ENCODE results near the gene RCAN3. TPM values are rescaled to one million over a fixed set of nuclear protein-coding genes. Genes with fewer than 3 reads are reported as not detected.
"Not testable (repeated sequence)": the region's sequence is repeated elsewhere in the genome, so short reads cannot be mapped to it uniquely, and the experiment has no call there.

RCAN3 gene
- total RNA-seq, 1 experiment from 2014 or later = 10.2 TPM

DNA sequence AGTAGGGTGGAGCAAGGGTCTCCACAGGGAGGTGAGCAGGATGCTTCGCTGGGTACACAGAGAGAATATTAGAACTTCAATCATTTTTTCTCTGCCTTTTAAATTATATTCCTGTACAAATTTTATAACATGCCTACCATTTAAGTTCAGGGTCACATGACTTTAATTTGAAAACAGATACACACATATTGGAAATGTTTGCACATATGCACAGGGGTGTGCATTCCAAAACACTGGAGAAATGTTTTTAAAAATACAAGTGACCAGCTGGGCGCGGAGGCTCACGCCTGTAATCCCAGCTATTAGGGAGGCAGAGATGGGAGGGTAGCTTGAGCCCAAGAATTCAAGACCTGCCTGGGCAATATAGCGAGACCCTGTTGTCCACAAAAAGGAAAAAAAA is 47.4 kb upstream of the RCAN3 start:
- Mint-ChIP-seq H3K27ac (ENCODE audit: unreplicated experiment) (no peak overlapping the region), H3K36me3 (ENCODE audit: insufficient read depth, unreplicated experiment) (peaks cover 5% of the 10 kb centered on the region), H3K27me3 (ENCODE audit: insufficient read depth, unreplicated experiment) (no peaks in the 10 kb centered on the region), H3K4me3 (ENCODE audit: unreplicated experiment) (no peak overlapping the region), H3K9me3 (ENCODE audit: unreplicated experiment) (no peaks in the 10 kb centered on the region), H3K4me1 (ENCODE audit: low read depth, unreplicated experiment) (no peaks in the 10 kb centered on the region)
- CTCF ChIA-PET = interaction anchor here (0.7 kb wide), 1 partner anchor 71 kb away, joined by 3 read pairs; no protein-coding TSS in a partner anchor
- H3K4me3 ChIP-seq (ENCODE audit: low read depth, low read length) = no peak overlapping the region
- no peaks in the 10 kb centered on the region for H3K27me3 ChIP-seq (replicated peaks; ENCODE audit: control insufficient read depth, insufficient read depth, low read length)
- TF ChIP-seq, protein P1, sequence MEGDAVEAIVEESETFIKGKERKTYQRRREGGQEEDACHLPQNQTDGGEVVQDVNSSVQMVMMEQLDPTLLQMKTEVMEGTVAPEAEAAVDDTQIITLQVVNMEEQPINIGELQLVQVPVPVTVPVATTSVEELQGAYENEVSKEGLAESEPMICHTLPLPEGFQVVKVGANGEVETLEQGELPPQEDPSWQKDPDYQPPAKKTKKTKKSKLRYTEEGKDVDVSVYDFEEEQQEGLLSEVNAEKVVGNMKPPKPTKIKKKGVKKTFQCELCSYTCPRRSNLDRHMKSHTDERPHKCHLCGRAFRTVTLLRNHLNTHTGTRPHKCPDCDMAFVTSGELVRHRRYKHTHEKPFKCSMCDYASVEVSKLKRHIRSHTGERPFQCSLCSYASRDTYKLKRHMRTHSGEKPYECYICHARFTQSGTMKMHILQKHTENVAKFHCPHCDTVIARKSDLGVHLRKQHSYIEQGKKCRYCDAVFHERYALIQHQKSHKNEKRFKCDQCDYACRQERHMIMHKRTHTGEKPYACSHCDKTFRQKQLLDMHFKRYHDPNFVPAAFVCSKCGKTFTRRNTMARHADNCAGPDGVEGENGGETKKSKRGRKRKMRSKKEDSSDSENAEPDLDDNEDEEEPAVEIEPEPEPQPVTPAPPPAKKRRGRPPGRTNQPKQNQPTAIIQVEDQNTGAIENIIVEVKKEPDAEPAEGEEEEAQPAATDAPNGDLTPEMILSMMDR (IDR thresholded peaks at IDR 0.05; ENCODE audit: insufficient read depth in 1 of 2, low read depth in 1 of 2, low read length in 1 of 2, severe bottlenecking in 1 of 2, unreplicated experiment in 1 of 2) = no peak
- no peaks in the 10 kb centered on the region for H3K4me1 ChIP-seq
- BruUV-seq (replicated peaks) = no TSS peak
- H3K9me3 ChIP-seq = no peaks in the 10 kb centered on the region
- DNase-seq = no peak
- POLR2A ChIA-PET = no interaction called here
- H3K36me3 ChIP-seq (ENCODE audit: control insufficient read depth, insufficient read depth, low read length) = no peaks in the 10 kb centered on the region
- intact Hi-C loops (cut with micrococcal nuclease; ENCODE audit: unreplicated experiment) = no loop called here

DNA sequence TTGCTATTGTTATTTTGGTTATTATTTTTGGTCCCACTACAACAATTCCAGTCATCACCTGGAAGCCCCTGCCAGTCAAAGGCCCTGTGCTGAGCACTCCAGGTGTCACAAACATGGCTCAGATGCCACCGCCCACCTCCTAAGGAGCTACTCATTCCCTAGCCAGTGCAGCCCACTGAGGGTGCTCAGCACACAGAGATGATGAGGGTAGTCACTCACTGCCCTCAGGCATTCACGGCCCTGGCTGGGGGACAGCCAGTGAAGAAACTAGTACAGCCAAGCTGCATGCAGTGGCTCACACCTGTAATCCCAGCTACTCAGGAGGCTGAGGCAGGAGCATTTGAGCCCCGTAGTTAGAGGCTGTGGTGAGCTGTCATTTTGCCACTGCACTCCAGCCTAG is 44.8 kb upstream of the RCAN3 start:
- Mint-ChIP-seq H3K4me3 (ENCODE audit: unreplicated experiment) (no peak overlapping the region), H3K27me3 (ENCODE audit: insufficient read depth, unreplicated experiment) (no peaks in the 10 kb centered on the region), H3K36me3 (ENCODE audit: insufficient read depth, unreplicated experiment) (peaks cover 5% of the 10 kb centered on the region), H3K4me1 (ENCODE audit: low read depth, unreplicated experiment) (no peaks in the 10 kb centered on the region), H3K27ac (ENCODE audit: unreplicated experiment) (no peak overlapping the region), H3K9me3 (ENCODE audit: unreplicated experiment) (no peaks in the 10 kb centered on the region)
- ChIA-PET CTCF (no interaction called here), POLR2A (no interaction called here)
- DNase-seq = no peak
- Histone ChIP-seq H3K9me3 (no peaks in the 10 kb centered on the region), H3K4me3 (ENCODE audit: low read depth, low read length) (no peak overlapping the region), H3K4me1 (no peaks in the 10 kb centered on the region), H3K27me3 (replicated peaks; ENCODE audit: control insufficient read depth, insufficient read depth, low read length) (no peaks in the 10 kb centered on the region), H3K36me3 (ENCODE audit: control insufficient read depth, insufficient read depth, low read length) (no peaks in the 10 kb centered on the region)
- TF ChIP-seq, protein P1 (IDR thresholded peaks at IDR 0.05; ENCODE audit: insufficient read depth in 1 of 2, low read depth in 1 of 2, low read length in 1 of 2, severe bottlenecking in 1 of 2, unreplicated experiment in 1 of 2) = no peak
- BruUV-seq (replicated peaks) = no TSS peak
- intact Hi-C loops (cut with micrococcal nuclease; ENCODE audit: unreplicated experiment) = no loop called here

DNA sequence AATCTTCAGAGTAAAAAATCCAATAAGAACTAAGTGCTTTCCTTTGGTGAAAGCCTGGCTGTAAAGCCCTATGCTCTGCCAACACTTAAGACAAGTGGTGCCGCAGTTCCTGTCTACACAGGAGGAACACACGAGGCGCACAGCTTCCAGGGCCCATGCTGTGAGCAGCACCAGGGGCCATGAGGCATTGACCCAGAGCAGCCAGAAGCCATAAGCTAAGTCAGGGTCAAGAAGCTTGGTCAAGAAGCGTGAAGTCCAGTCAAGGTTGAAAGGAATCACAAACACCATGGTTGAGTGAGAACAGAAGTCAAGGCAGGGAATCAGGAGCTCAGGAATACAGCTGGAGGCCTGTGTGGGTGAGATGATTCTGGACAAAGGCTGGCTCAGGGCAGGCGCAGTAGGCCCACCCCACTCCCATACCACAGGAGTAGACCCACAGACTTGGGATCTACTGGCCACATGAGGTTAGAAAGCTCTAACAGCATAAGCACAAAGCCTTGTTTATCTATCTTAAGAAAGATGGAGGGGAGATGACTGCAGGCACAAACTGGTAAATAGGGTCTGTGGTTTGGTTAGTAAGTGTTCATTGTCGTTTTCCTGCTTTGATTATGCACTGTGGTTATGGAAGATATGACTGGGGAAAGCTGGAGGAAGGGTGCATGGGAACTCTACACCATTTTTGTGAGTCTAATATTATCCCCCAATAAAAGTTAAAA is 42.9 kb upstream of the RCAN3 start:
- Histone ChIP-seq H3K4me3 (ENCODE audit: low read depth, low read length) (no peak overlapping the region), H3K27me3 (replicated peaks; ENCODE audit: control insufficient read depth, insufficient read depth, low read length) (no peaks in the 10 kb centered on the region), H3K9me3 (no peaks in the 10 kb centered on the region), H3K36me3 (ENCODE audit: control insufficient read depth, insufficient read depth, low read length) (no peaks in the 10 kb centered on the region), H3K4me1 (no peaks in the 10 kb centered on the region)
- TF ChIP-seq, protein P1 (IDR thresholded peaks at IDR 0.05; ENCODE audit: insufficient read depth in 1 of 2, low read depth in 1 of 2, low read length in 1 of 2, severe bottlenecking in 1 of 2, unreplicated experiment in 1 of 2) = no peak
- no peak for DNase-seq
- ChIA-PET POLR2A (no interaction called here), CTCF (interaction anchor here (0.6 kb wide), 1 partner anchor 368 kb away, joined by 12 read pairs; no protein-coding TSS in a partner anchor)
- H3K4me1 Mint-ChIP-seq (ENCODE audit: low read depth, unreplicated experiment) = peaks cover 9% of the 10 kb centered on the region
- H3K4me3 Mint-ChIP-seq (ENCODE audit: unreplicated experiment) = no peak overlapping the region
- H3K27me3 Mint-ChIP-seq (ENCODE audit: insufficient read depth, unreplicated experiment) = no peaks in the 10 kb centered on the region
- intact Hi-C loops (cut with micrococcal nuclease; ENCODE audit: unreplicated experiment) = no loop called here
- no peaks in the 10 kb centered on the region for H3K9me3 Mint-ChIP-seq (ENCODE audit: unreplicated experiment)
- H3K36me3 Mint-ChIP-seq (ENCODE audit: insufficient read depth, unreplicated experiment) = peaks cover 3% of the 10 kb centered on the region
- no peak overlapping the region for H3K27ac Mint-ChIP-seq (ENCODE audit: unreplicated experiment)
- no TSS peak for BruUV-seq (replicated peaks)

DNA sequence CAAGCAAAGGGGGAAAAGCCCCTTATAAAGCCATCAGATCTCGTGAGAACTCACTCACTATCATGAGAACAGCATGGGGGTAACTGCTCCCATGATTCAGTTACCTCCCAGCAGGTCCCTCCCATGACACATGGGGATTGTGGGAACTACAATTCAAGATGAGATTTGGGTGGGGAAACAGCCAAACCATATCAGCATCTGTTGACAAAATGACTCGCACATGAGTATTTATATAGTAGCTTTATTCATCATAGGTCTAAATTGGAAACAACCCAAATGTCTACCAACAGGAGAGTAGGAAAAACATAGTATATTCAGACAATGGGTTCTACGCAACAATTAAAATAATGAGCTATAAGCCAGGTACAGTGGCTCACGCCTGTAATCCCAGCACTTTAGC is 40.5 kb upstream of the RCAN3 start:
- CTCF ChIA-PET; DNase-seq; H3K36me3 Mint-ChIP-seq (ENCODE audit: insufficient read depth, unreplicated experiment); H3K4me3 ChIP-seq (ENCODE audit: low read depth, low read length); H3K4me1 ChIP-seq; POLR2A ChIA-PET; H3K4me3 Mint-ChIP-seq (ENCODE audit: unreplicated experiment); H3K27ac Mint-ChIP-seq (ENCODE audit: unreplicated experiment); H3K9me3 Mint-ChIP-seq (ENCODE audit: unreplicated experiment); H3K4me1 Mint-ChIP-seq (ENCODE audit: low read depth, unreplicated experiment); intact Hi-C loops (cut with micrococcal nuclease; ENCODE audit: unreplicated experiment); H3K27me3 ChIP-seq (replicated peaks; ENCODE audit: control insufficient read depth, insufficient read depth, low read length); BruUV-seq (replicated peaks); H3K9me3 ChIP-seq; H3K27me3 Mint-ChIP-seq (ENCODE audit: insufficient read depth, unreplicated experiment); H3K36me3 ChIP-seq (ENCODE audit: control insufficient read depth, insufficient read depth, low read length): not testable (repeated sequence)

Data from Caco-2 (cell line).